Measurements from ENCODE around the gene GALNT2.

The GALNT2 gene

GRCh38 chr1:230108580-230108979, 41.5 kb downstream of the GALNT2 start:
- Histone ChIP-seq H3K36me3 (ENCODE audit: insufficient read depth, low read length) (peaks cover 2% of the 10 kb centered on the region), H3K27me3 (ENCODE audit: control insufficient read depth in 1 of 2, insufficient read depth in 2 of 2, low read length in 2 of 2) (no peaks in the 10 kb centered on the region), H3K27ac (ENCODE audit: low read depth, low read length) (no peak overlapping the region), H3K9me3 (ENCODE audit: low read length) (no peaks in the 10 kb centered on the region), H3K9ac (ENCODE audit: low read length) (no peak overlapping the region), H3K4me1 (ENCODE audit: insufficient read depth, low read length) (peaks cover 46% of the 10 kb centered on the region), H3K4me3 (ENCODE audit: low read depth in 1 of 2, low read length in 2 of 2) (no peak overlapping the region)

DNA sequence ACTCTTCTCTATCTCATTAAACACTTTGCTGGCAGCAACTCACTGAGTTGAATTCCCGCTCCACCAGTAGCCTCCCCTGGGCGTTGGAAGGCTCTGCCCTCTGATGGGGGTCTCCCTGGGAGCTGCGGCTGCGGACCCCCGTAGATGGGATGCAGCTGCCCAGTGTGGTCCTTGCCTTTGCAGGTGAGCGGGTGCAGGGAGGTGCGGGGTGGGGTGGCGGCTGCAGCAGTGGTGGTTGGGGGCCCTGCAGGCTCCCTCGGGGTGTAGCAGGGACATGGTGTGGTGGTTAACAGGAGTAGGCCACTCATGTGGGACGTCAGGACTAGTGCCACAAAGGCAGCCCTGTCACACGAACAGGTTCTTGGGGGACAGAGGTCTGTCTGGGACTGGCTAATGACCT, 42.0 kb downstream of the GALNT2 start:
- H3K9me3 ChIP-seq (ENCODE audit: low read length): no peaks in the 10 kb centered on the region
- H3K4me3 ChIP-seq (ENCODE audit: low read depth in 1 of 2, low read length in 2 of 2): no peak overlapping the region
- H3K27ac ChIP-seq (ENCODE audit: low read depth, low read length): no peak overlapping the region
- no peaks in the 10 kb centered on the region for H3K27me3 ChIP-seq (ENCODE audit: control insufficient read depth in 1 of 2, insufficient read depth in 2 of 2, low read length in 2 of 2)
- peaks cover 4% of the 10 kb centered on the region for H3K36me3 ChIP-seq (ENCODE audit: insufficient read depth, low read length)
- no peak overlapping the region for H3K9ac ChIP-seq (ENCODE audit: low read length)
- peaks cover 41% of the 10 kb centered on the region for H3K4me1 ChIP-seq (ENCODE audit: insufficient read depth, low read length)

GRCh38 chr1:230109895-230110667, 43.0 kb downstream of the GALNT2 start:
- no peak overlapping the region for H3K4me3 ChIP-seq (ENCODE audit: low read depth in 1 of 2, low read length in 2 of 2)
- H3K9ac ChIP-seq (ENCODE audit: low read length): no peak overlapping the region
- H3K27me3 ChIP-seq (ENCODE audit: control insufficient read depth in 1 of 2, insufficient read depth in 2 of 2, low read length in 2 of 2): no peaks in the 10 kb centered on the region
- peaks cover 31% of the 10 kb centered on the region for H3K4me1 ChIP-seq (ENCODE audit: insufficient read depth, low read length)
- no peaks in the 10 kb centered on the region for H3K9me3 ChIP-seq (ENCODE audit: low read length)
- peaks cover 4% of the 10 kb centered on the region for H3K36me3 ChIP-seq (ENCODE audit: insufficient read depth, low read length)
- no peak overlapping the region for H3K27ac ChIP-seq (ENCODE audit: low read depth, low read length)

DNA sequence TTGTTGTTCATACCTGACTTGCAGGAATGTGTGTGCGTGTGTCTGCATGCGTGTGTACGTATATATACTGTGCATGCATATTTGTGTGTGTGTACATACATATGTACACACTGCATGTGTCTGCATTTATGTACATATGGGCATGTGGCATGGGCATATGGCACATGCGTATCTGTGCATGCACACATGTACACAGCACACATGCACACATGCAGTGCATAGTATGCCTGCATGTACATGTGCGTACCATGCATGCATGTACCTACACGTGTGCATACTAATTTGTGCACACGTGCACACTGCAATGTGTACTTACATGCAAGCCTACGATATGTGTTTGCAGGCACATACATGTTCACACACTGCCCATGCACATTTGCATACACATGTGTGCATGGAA, 43.9 kb downstream of the GALNT2 start:
- Histone ChIP-seq H3K27ac (ENCODE audit: low read depth, low read length) (no peak overlapping the region), H3K9me3 (ENCODE audit: low read length) (no peaks in the 10 kb centered on the region), H3K9ac (ENCODE audit: low read length) (no peak overlapping the region), H3K36me3 (ENCODE audit: insufficient read depth, low read length) (peaks cover 4% of the 10 kb centered on the region), H3K4me3 (ENCODE audit: low read depth in 1 of 2, low read length in 2 of 2) (no peak overlapping the region), H3K27me3 (ENCODE audit: control insufficient read depth in 1 of 2, insufficient read depth in 2 of 2, low read length in 2 of 2) (no peaks in the 10 kb centered on the region), H3K4me1 (ENCODE audit: insufficient read depth, low read length) (peaks cover 22% of the 10 kb centered on the region)

DNA sequence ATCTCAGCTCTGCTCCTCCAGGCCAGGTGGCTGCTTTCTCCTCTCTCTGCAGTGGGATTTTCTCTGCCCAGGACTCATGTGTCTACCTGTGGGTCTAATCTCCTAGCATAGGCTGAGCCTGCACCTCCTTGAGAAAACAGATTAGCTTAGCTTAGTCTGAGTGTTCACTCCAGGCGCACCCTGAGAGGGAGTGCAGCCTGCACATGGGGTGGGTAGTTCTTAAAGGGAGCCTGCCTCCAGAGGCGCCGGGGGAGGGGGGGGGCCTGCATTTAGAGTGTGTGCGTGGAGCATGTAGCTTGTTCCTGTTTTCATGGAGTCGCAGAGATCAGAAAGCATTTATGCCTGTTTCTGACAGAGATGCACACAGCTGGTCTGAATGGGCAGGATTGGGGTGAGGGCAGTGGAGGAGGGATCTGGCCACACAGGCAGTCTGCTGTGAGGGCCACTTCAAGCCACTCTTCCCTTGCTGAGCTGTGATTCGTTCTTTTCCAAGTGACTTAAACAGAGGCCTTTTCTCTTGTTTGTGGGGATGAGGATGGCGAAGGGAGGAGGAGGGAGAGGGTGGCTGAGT, 45.2 kb downstream of the GALNT2 start:
- H3K9ac ChIP-seq (ENCODE audit: low read length): no peak overlapping the region

DNA sequence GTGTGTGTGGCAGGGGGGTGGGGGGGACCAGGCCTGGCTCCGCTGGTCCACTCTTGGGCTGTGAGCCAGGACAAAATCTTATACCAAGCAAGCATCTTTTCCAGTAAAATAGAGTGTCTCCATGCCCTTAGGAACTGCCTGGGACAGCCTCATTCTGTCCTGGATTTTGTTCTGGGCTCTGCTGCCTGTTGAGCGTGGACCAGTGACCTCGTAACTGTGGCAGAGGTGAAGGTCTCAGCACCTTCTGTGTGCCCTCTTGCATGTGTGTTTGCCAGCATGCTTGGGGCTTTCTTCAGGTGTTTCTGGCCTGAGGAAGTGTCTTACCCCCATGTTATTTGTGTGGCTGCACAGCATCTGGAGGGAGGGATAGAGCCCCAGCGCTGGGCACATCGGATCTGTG, 45.7 kb downstream of the GALNT2 start:
- H3K36me3 ChIP-seq (ENCODE audit: insufficient read depth, low read length): peaks cover 4% of the 10 kb centered on the region
- no peak overlapping the region for H3K9ac ChIP-seq (ENCODE audit: low read length)
- H3K4me1 ChIP-seq (ENCODE audit: insufficient read depth, low read length): peaks cover 22% of the 10 kb centered on the region
- no peaks in the 10 kb centered on the region for H3K27me3 ChIP-seq (ENCODE audit: control insufficient read depth in 1 of 2, insufficient read depth in 2 of 2, low read length in 2 of 2)
- no peak overlapping the region for H3K4me3 ChIP-seq (ENCODE audit: low read depth in 1 of 2, low read length in 2 of 2)
- no peak overlapping the region for H3K27ac ChIP-seq (ENCODE audit: low read depth, low read length)
- no peaks in the 10 kb centered on the region for H3K9me3 ChIP-seq (ENCODE audit: low read length)

More for the DNA sequence above, 45.2 kb downstream of the GALNT2 start:
- Histone ChIP-seq H3K36me3 (ENCODE audit: insufficient read depth, low read length) (peaks cover 4% of the 10 kb centered on the region), H3K27me3 (ENCODE audit: control insufficient read depth in 1 of 2, insufficient read depth in 2 of 2, low read length in 2 of 2) (no peaks in the 10 kb centered on the region), H3K27ac (ENCODE audit: low read depth, low read length) (no peak overlapping the region), H3K4me3 (ENCODE audit: low read depth in 1 of 2, low read length in 2 of 2) (no peak overlapping the region), H3K4me1 (ENCODE audit: insufficient read depth, low read length) (peaks cover 22% of the 10 kb centered on the region), H3K9me3 (ENCODE audit: low read length) (no peaks in the 10 kb centered on the region)

DNA sequence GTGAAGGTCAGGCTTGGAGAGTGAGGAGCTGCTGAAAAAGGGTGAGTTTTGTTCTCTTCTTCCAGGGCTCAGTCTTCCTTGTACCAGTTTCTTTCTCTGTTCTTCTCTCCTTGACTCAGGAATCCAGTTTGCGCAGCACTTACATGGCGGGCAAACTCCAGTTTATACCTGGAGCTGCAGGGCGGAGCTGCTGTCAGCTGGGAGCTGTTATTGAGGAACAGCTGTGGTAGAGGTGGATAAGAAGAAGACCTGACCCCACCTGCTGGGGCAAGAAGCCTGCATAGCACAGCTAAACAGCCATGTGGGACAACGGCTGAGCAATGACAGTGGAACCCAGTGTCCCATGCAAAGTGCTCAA, 46.2 kb downstream of the GALNT2 start:
- peaks cover 4% of the 10 kb centered on the region for H3K36me3 ChIP-seq (ENCODE audit: insufficient read depth, low read length)
- H3K9me3 ChIP-seq (ENCODE audit: low read length): no peaks in the 10 kb centered on the region
- no peak overlapping the region for H3K27ac ChIP-seq (ENCODE audit: low read depth, low read length)
- no peak overlapping the region for H3K9ac ChIP-seq (ENCODE audit: low read length)
- H3K27me3 ChIP-seq (ENCODE audit: control insufficient read depth in 1 of 2, insufficient read depth in 2 of 2, low read length in 2 of 2): no peaks in the 10 kb centered on the region
- no peak overlapping the region for H3K4me3 ChIP-seq (ENCODE audit: low read depth in 1 of 2, low read length in 2 of 2)
- H3K4me1 ChIP-seq (ENCODE audit: insufficient read depth, low read length): peaks cover 22% of the 10 kb centered on the region

DNA sequence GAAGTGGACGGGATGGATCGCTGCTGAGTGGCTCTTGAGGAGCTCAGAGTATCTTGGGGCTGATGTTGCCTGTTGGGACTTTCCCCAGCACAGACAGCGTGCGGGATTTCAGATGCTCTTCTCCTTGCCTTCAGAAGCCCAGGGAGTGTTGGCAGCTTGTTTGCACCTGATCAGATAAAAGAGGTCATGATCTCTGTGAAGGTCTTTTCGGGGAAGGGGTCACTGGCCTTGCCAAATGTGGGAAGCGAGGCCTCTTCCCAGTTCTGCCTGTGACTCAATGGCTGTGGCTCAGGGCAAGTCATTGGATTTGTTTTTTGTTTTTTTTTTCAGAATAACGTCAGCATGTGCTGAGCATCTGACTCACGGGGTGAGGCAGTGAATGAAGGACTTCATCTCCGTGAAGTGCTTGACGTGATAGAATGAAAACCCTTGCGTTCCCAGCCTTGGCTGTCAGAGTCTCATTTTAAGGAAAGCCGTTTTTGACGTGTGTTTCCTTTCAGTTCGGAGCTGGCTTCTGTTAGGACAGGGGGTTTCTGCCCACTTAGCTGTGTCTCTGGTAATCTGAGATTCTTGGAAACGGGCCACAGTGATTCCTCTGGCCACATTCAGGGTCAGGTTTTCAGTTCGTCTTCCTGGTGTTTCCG, 46.7 kb downstream of the GALNT2 start:
- no peak overlapping the region for H3K4me3 ChIP-seq (ENCODE audit: low read depth in 1 of 2, low read length in 2 of 2)
- no peaks in the 10 kb centered on the region for H3K9me3 ChIP-seq (ENCODE audit: low read length)
- H3K4me1 ChIP-seq (ENCODE audit: insufficient read depth, low read length): peaks cover 22% of the 10 kb centered on the region
- H3K9ac ChIP-seq (ENCODE audit: low read length): no peak overlapping the region
- no peaks in the 10 kb centered on the region for H3K27me3 ChIP-seq (ENCODE audit: control insufficient read depth in 1 of 2, insufficient read depth in 2 of 2, low read length in 2 of 2)
- H3K27ac ChIP-seq (ENCODE audit: low read depth, low read length): no peak overlapping the region
- H3K36me3 ChIP-seq (ENCODE audit: insufficient read depth, low read length): peaks cover 4% of the 10 kb centered on the region

DNA sequence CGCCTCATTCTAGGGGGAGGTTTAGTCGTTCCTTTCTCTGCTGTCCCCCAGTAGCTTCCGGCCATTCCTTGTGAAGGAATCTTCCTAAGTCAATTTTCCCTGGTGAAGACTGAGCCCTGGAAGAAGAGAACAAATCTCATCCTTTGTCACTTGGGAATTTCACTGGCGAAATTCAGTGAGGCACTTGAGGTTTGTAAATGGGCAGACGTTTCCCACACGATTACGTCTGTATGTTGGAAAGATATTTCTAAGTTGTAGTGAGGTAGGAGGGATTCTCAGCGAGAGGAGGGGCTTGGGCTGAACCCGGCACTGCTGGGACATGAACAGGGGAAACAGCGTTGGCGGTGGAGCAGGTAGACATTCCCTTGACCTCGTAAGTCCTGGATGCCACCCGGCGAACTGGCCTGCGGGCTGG, 47.2 kb downstream of the GALNT2 start:
- H3K36me3 ChIP-seq (ENCODE audit: insufficient read depth, low read length): peaks cover 4% of the 10 kb centered on the region
- no peaks in the 10 kb centered on the region for H3K9me3 ChIP-seq (ENCODE audit: low read length)
- no peak overlapping the region for H3K9ac ChIP-seq (ENCODE audit: low read length)
- H3K27ac ChIP-seq (ENCODE audit: low read depth, low read length): no peak overlapping the region
- no peak overlapping the region for H3K4me3 ChIP-seq (ENCODE audit: low read depth in 1 of 2, low read length in 2 of 2)
- H3K27me3 ChIP-seq (ENCODE audit: control insufficient read depth in 1 of 2, insufficient read depth in 2 of 2, low read length in 2 of 2): no peaks in the 10 kb centered on the region
- peaks cover 22% of the 10 kb centered on the region for H3K4me1 ChIP-seq (ENCODE audit: insufficient read depth, low read length)

DNA sequence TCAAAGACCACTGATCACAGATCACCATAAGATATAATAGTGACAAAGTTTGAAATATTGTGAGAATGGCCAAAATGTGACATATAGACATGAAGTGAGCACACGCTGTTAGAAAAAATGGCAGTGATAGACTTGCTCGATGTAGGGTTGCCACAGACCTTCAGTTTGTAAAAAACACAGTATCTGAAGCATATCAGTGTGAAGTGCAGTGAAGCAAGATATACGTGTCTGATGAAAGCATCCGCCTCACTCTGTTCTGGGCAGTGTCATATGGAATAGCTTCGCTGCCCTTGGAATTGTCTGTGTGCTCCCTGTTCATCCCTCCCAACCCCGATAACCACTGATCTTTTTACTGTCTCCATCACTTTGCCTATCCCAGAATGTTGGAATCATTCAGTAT, 50.7 kb downstream of the GALNT2 start:
- Histone ChIP-seq H3K4me3 (ENCODE audit: low read depth in 1 of 2, low read length in 2 of 2) (no peak overlapping the region), H3K27ac (ENCODE audit: low read depth, low read length) (no peak overlapping the region), H3K9me3 (ENCODE audit: low read length) (no peaks in the 10 kb centered on the region), H3K4me1 (ENCODE audit: insufficient read depth, low read length) (no peaks in the 10 kb centered on the region), H3K9ac (ENCODE audit: low read length) (no peak overlapping the region), H3K27me3 (ENCODE audit: control insufficient read depth in 1 of 2, insufficient read depth in 2 of 2, low read length in 2 of 2) (no peaks in the 10 kb centered on the region), H3K36me3 (ENCODE audit: insufficient read depth, low read length) (peaks cover 9% of the 10 kb centered on the region)

DNA sequence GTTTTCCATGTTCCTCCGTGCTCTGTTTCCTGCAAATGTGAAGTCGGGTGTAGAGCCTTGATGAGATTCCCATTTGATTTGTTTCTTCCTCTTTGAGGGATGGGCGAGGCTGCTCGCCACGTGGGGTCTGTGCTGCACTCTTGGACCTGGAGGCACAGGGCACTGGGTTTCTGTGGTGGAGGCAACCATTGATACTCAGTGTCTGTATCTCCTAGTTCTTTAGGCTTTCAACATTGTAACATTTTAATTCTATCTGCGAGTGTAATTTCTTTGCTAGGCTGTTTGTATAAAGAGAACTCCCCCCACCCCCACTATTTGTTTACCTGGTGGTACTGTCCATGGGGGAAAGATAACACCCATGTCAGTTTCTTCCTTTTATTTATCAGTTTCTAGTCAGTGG, 52.3 kb downstream of the GALNT2 start:
- H3K9me3 ChIP-seq (ENCODE audit: low read length): no peaks in the 10 kb centered on the region

More for the DNA sequence above, 52.3 kb downstream of the GALNT2 start:
- no peak overlapping the region for H3K27ac ChIP-seq (ENCODE audit: low read depth, low read length)
- peaks cover 5% of the 10 kb centered on the region for H3K36me3 ChIP-seq (ENCODE audit: insufficient read depth, low read length)
- no peak overlapping the region for H3K4me3 ChIP-seq (ENCODE audit: low read depth in 1 of 2, low read length in 2 of 2)
- peaks cover 2% of the 10 kb centered on the region for H3K4me1 ChIP-seq (ENCODE audit: insufficient read depth, low read length)
- H3K9ac ChIP-seq (ENCODE audit: low read length): no peak overlapping the region
- H3K27me3 ChIP-seq (ENCODE audit: control insufficient read depth in 1 of 2, insufficient read depth in 2 of 2, low read length in 2 of 2): no peaks in the 10 kb centered on the region
